GM12878 (cell line): ENCODE data around the gene TSHZ1.

Experiments used
- BCL11A ChIP-seq: IDR thresholded peaks from 2 replicates; pipeline ENCODE4 v1.6.1; 2011; ENCODE audit warnings: low read depth, low read length
- POLR2AphosphoS5 ChIP-seq: IDR thresholded peaks from 2 replicates; pipeline ENCODE4 v1.6.1; 2011; ENCODE audit warnings: mild to moderate bottlenecking, low read length, inconsistent platforms
- TF ChIP-seq, protein P1 (sequence below): fragments of 450-650 bp; conservative IDR thresholded peaks from 2 replicates; pipeline ENCODE4 v1.6.1; 2017; ENCODE audit warnings: mild to moderate bottlenecking, moderate library complexity
- TF ChIP-seq, protein P2 (sequence below), 3 experiments: IDR thresholded peaks in 2 of 3; conservative IDR thresholded peaks in 1 of 3; 2 replicates each; pipeline ENCODE4 v1.5.1; 2011; ENCODE audit warnings: low read depth in 3 of 3, low read length in 3 of 3, mild to moderate bottlenecking in 3 of 3, control low read depth in 2 of 3, moderate library complexity in 2 of 3, inconsistent platforms in 1 of 3, mixed read lengths in 1 of 3; ENCODE audit not compliant: control insufficient read depth in 2 of 3, insufficient read depth in 1 of 3; ENCODE audit errors: extremely low read depth in 1 of 3

DNA sequence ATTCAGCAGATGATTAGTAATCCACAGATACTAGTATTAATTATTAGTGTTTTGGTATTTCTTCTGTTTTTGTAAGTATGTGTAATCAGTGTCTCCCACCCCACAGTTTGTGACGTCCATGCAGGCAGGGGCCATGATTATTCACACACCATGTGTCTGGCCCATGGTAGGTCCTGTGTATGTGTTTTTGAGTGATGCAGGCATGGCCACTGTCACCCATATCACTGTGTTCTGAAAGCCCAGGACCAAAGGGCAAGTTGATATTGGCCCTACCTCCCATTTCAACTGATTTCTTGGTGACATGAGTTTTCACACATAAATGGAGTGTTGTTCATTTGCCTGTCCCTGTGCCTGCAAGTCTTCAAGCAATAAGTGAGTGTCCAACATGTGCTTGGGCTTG is 104.0 kb downstream of the TSHZ1 start:
- TF ChIP-seq, protein P1, sequence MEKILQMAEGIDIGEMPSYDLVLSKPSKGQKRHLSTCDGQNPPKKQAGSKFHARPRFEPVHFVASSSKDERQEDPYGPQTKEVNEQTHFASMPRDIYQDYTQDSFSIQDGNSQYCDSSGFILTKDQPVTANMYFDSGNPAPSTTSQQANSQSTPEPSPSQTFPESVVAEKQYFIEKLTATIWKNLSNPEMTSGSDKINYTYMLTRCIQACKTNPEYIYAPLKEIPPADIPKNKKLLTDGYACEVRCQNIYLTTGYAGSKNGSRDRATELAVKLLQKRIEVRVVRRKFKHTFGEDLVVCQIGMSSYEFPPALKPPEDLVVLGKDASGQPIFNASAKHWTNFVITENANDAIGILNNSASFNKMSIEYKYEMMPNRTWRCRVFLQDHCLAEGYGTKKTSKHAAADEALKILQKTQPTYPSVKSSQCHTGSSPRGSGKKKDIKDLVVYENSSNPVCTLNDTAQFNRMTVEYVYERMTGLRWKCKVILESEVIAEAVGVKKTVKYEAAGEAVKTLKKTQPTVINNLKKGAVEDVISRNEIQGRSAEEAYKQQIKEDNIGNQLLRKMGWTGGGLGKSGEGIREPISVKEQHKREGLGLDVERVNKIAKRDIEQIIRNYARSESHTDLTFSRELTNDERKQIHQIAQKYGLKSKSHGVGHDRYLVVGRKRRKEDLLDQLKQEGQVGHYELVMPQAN, result no peak
- TF ChIP-seq, protein P2, sequence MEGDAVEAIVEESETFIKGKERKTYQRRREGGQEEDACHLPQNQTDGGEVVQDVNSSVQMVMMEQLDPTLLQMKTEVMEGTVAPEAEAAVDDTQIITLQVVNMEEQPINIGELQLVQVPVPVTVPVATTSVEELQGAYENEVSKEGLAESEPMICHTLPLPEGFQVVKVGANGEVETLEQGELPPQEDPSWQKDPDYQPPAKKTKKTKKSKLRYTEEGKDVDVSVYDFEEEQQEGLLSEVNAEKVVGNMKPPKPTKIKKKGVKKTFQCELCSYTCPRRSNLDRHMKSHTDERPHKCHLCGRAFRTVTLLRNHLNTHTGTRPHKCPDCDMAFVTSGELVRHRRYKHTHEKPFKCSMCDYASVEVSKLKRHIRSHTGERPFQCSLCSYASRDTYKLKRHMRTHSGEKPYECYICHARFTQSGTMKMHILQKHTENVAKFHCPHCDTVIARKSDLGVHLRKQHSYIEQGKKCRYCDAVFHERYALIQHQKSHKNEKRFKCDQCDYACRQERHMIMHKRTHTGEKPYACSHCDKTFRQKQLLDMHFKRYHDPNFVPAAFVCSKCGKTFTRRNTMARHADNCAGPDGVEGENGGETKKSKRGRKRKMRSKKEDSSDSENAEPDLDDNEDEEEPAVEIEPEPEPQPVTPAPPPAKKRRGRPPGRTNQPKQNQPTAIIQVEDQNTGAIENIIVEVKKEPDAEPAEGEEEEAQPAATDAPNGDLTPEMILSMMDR (IDR thresholded peaks at IDR 0.05 in 2 of 3, conservative IDR thresholded peaks at IDR 0.05 in 1 of 3; ENCODE audit: control insufficient read depth in 2 of 3, extremely low read depth in 1 of 3, insufficient read depth in 1 of 3, low read depth in 3 of 3, low read length in 3 of 3), result no peak
- TF ChIP-seq BCL11A (no peak), POLR2AphosphoS5 (no peak)
